Activated CD8-positive, alpha-beta memory T cell treated with anti-CD3 and anti-CD28 coated beads, Interleukin-2, amount 50 U/mL, for 48 hours (primary cell): ENCODE data around the gene PBX4.

Source experiments
- DNase-seq: peaks from one replicate; pipeline ENCODE4 v3.0.0-alpha.2; 2020

Gene PBX4

GRCh38 chr19:19552798-19553197 is 65.7 kb downstream of the PBX4 start:
- DNase-seq, result peak; percentile 68

DNA sequence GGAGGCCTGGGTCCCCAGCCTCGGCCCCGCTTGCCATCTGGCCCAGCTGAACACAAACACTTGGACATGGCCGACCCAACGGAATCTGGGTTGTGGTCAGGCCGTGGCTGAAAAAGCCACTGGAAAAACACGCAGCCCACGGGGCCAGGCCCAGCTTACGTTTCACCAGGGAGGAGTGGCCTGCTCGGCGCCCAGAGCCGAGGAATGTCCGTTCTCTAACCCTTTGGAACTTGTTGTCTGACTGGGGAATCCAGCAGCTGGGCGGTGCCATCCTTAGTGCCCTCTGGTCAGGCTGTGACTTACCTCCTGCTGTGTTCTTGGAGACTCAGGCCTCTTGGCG is 66.7 kb downstream of the PBX4 start:
- no peak for DNase-seq

DNA sequence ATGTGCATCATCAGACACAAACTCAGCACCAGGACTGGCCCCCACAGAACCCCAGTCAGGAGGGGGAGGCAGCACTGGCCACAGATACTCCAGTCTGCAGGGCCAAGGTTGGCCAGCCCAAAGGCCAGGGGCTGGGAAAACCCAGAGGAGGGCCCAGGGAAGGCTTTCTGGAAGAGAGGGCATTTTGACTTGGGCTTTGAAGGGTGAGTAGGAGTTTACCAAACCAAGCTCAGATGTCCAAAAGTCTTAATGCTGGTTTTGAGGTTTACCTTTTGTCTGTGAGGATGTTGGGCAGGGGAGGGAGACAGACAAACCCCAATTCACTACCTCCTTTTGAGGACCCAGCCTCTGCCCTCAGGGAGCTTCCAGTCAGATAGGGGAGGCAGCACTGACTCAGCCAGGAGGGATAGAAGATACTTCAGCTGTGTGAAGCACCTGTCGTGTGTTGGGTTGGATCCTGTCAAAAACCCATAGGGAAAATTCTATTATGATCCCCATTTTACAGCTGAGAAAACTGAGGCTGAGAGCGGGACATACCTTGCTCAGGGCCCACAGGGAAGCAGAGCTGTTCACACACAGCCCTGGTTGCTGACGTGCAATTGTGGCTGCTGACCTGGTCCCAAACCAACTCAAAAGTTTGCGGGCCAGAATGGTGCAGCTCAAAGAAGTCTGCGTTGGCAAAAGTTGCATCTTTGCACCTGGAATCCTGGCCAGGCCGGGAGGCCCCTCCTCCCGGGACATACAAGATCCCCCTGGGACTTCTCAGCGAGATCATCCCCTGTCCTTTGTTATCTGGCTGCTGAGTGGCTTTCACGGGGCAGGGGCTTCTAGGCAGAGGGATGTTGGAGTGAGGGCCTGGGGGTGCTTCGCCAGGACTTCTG is 67.3 kb downstream of the PBX4 start:
- no peak for DNase-seq

GRCh38 chr19:19550485-19550929 is 68.0 kb downstream of the PBX4 start:
- DNase-seq, result no peak

DNA sequence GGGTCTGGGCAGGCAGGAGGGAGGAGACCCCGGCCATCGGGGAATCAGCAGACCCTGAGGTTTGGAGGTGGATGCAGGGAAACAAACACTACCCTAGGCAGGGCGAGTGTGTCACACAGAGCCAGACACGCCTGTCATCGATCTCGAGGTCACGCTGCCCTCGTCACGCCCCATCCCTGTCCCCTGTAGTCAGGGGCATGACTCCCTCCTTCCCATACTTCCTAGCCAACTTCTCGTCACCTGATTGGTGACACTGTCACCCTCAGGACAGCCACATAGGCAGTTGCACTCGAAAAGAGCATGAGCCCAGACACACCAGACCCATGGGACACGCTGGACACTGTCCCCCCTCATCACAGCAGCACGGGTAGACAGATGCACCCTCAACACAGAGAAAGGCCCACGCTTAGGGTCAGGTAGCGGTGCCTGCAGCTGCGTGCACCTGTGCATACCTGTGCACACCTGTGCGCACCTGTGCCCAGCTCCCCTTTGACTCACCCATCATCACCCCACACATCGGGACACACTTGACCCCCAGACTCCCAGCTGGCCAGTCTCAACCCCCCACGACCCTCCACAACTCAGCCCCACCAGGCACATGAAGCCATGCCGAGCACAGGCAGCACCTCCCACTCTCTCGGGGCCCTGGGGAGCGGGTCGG is 68.6 kb downstream of the PBX4 start:
- DNase-seq, result no peak

GRCh38 chr19:19548915-19549759 is 69.3 kb downstream of the PBX4 start:
- no peak for DNase-seq

GRCh38 chr19:19547674-19548336 is 70.7 kb downstream of the PBX4 start:
- no peak for DNase-seq

- no peak for DNase-seq
These were observed 71.7 kb downstream of the PBX4 start for GRCh38 chr19:19546751-19547162.

DNA sequence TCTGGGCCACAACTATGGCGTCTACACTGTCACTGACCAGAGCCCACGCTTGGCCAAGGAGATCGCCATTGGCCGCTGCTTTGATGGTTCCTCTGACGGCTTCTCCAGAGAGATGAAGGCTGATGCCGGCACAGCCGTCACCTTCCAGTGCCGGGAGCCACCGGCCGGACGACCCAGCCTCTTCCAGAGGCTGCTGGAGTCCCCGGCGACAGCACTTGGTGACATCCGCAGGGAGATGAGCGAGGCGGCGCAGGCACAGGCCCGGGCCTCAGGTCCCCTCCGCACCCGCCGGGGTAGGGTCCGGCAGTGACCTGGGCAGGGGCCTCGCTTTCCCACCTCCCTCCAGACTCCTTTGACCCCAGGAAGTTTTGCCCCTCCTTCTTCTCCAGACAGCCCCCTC is 72.8 kb downstream of the PBX4 start:
- DNase-seq, result no peak

GRCh38 chr19:19544954-19545591 is 73.4 kb downstream of the PBX4 start:
- DNase-seq, result no peak

DNA sequence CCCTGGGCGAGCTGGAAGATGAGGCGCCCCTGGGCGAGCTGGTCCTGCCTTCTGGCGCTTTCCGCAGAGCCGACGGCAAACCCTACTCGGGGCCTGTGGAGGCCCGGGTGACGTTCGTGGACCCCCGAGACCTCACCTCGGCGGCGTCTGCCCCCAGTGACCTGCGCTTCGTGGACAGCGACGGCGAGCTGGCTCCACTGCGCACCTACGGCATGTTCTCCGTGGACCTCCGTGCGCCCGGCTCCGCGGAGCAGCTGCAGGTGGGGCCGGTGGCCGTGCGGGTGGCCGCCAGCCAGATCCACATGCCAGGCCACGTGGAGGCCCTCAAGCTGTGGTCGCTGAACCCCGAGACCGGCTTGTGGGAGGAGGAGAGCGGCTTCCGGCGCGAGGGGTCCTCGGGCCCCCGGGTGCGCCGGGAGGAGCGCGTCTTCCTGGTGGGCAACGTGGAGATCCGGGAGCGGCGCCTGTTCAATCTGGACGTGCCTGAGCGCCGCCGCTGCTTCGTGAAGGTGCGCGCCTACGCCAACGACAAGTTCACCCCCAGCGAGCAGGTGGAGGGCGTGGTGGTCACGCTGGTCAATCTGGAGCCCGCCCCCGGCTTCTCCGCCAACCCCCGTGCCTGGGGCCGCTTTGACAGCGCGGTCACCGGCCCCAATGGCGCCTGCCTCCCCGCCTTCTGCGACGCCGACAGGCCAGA is 74.1 kb downstream of the PBX4 start:
- no peak for DNase-seq

- DNase-seq, result no peak
These were observed 74.8 kb downstream of the PBX4 start for GRCh38 chr19:19543640-19544039.

DNA sequence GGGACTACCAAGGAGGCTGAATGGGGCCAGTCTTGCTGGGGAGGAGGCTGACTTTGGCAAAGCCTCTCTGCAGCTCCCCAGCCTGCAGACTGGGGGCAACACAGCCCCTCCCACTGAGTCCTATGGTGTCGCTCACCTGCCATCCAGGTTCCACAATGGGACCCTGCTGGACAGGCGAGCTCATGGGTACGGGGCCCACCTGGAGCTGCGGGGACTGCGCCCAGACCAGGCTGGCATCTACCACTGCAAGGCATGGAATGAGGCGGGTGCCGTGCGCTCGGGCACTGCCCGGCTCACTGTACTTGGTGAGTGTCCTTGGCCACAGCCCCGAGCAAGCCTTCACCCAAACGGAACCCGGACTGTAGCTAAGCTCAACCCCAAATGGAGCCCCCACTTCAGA is 75.4 kb downstream of the PBX4 start:
- DNase-seq, result no peak

- no peak for DNase-seq
These were observed 76.0 kb downstream of the PBX4 start for GRCh38 chr19:19542507-19542906.

GRCh38 chr19:19541616-19542015 is 76.9 kb downstream of the PBX4 start:
- DNase-seq, result no peak

DNA sequence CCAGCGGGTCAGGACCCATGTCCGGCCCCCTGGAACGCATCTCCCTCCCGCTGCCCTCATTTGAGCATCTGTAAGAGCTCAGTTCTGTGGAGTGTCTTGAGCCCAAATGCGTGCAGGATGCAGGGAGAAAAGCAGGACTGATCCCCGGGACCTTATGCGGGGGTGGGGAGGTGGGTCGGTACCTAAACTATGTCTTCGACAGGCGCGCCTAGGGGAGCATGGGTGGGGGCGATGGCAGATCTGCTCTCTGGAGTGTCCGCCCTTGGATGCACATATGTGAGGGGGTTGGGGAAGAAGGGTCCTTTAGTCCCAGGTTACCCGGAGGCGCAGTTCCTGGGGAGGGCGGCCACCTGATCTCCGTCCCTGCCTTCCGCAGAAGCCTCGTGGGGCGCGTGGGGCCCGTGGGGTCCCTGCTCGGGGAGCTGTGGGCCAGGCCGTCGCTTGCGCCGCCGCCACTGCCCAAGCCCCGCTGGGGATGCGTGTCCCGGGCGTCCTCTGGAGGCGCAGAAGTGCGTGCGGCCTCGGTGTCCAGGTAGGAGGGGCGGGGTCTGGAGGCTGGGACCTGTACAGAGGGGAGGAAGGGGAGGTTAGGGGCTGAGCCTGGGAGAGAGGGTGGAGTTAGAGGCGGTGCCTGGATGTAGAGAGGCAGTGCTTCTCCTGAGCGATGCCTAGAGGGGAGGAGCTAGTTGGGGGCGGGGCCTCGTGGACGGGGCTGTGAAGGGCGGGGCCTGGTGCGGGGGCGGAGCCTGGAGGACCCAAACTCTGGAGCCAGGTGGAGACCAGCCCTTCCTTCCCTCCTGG is 77.6 kb downstream of the PBX4 start:
- peak; percentile 91 for DNase-seq

- DNase-seq, result peak; percentile 89
These were observed 78.3 kb downstream of the PBX4 start for GRCh38 chr19:19540064-19540714.

GRCh38 chr19:19539698-19540063 is 78.8 kb downstream of the PBX4 start:
- DNase-seq, result no peak

- DNase-seq, result no peak
These were observed 79.7 kb downstream of the PBX4 start for GRCh38 chr19:19538785-19539166.

- peak; percentile 80 for DNase-seq
These were observed 80.3 kb downstream of the PBX4 start, which contains the start of gene CILP2 for GRCh38 chr19:19538061-19538784. TSS of gene CILP2 (plus strand) at chr19:19538265. CDS start at chr19:19538350, 85 bp downstream.
